HG03354 (cell line): ENCODE data around the gene USP20.
"Not testable (repeated sequence)": the region's sequence is repeated elsewhere in the genome, so short reads cannot be mapped to it uniquely, and the experiment has no call there.

Source experiments
- ATAC-seq: cut with Tn5 transposase; IDR thresholded peaks from one replicate; pipeline ENCODE4 v1.9.1; 2021; ENCODE audit warnings: mild to moderate bottlenecking; ENCODE audit not compliant: unreplicated experiment, poor library complexity, severe bottlenecking

Gene USP20

GRCh38 chr9:129886226-129887174 is 51.2 kb downstream of the USP20 start:
- no peak for ATAC-seq

- ATAC-seq = no peak
Measured at GRCh38 chr9:129887334-129888292, 52.4 kb downstream of the USP20 start.

DNA sequence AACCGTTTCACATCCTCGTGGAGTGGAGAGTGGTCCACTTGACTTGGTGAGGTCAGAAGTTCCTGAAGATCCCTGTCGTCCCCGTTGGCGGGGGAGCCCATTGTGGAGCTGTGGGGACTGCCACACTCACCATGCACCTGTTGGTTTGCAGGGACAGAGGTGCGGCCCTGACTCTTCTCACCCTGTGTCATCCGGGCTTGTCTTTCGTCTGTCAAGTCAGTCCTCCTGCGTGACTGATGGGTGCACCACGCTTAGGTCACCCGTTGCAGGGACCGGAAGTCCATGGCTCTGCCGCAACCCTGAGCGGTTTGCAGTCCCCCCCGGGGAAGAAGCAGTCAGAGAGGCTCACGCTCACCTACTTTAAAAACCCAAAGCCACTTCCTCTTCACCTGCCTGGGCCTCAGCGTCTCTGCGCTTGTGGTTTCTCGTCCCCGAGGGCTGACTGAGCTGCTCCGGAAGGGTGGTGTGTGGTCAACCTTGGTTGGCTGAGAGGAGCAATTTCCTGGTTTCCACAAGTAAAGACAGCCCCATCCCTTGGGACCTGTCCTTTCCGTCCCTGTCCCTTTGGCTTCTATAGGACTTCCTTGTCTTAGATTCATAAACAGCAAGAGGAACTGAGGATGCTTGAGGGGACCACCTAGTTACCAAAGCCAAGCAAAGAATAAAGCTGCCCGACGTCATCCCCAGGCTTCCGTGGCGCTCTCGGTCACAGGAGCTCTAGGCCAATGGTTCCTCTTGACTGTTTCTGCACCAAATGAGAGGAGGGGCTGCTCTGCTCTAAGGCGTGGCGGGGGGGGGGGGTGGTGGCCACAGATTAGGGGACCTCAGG is 53.2 kb downstream of the USP20 start:
- ATAC-seq = peak; percentile 64

GRCh38 chr9:129889122-129889940 is 54.1 kb downstream of the USP20 start:
- no peak for ATAC-seq

DNA sequence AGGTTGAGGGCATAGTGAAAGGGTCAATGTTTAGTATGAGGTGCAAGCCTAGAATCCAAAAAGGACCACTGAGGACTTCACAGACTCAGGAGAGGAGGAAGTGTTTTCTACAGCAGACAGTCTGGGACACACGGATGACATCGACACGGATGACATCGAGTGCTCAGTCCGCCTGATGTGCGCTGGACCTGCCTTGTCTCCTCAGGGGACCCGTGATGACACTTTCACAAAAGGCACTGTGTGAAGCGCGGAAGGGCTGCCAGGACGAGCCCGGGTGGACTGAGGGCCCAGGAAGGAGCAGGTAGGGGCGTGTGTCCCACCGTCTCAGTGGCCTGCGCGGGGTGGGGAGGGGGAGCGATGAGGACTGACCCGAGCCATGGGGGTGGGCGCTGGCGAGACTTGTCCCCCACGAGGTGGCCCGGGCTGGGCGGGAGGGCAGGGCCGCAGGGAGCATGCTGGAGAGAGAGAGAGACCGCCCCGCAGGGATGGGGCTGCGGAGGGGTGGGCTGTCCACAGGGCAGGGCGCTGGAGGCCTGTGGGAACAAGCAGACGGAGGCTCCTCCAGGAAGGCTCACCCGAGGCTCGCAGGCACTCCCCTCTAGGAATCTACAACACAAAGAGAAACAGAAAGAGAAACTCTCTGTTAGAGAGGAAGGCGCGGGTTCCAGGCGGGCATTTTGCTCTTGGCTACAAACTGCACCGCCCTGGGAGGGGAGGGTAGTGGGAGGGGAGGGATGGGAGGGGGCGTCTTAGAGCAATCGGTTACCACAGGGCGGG is 54.9 kb downstream of the USP20 start:
- no peak for ATAC-seq

GRCh38 chr9:129890718-129891299 is 55.6 kb downstream of the USP20 start:
- ATAC-seq = not testable (repeated sequence)

GRCh38 chr9:129891569-129891968 is 56.3 kb downstream of the USP20 start:
- no peak for ATAC-seq

DNA sequence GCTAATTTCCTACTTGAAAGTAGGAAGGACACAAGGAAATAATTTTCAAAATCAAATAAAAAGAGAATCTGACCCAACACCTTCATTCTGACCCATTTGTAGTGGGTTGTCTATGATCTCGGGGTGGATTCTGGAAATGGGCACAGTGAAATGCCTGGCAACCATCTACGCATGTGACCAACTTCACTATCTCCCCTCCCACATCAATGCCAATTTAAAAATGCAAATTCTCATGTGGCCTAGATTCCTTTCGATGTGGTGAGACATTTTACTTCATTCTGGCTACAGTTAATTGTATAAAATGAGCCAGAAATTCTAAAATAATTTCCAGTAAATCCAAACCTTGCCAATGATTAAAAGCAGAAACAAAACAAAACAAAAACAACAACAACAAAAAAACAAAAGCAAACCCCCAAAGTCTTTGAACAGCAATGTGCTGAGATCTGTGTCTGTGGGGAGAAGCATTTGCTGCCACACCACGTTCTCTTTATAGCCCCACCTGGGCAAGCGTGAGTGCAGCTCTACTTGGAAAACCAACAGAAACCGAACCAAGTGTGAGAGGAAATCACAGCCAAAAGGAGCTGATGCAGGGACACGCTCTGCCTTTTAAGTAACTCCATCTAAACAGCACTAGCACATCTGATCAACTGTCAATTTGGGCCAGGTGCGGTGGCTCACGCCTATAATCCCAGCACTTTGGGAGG is 59.0 kb downstream of the USP20 start:
- ATAC-seq = no peak

GRCh38 chr9:129895376-129896268 is 60.4 kb downstream of the USP20 start:
- no peak for ATAC-seq

DNA sequence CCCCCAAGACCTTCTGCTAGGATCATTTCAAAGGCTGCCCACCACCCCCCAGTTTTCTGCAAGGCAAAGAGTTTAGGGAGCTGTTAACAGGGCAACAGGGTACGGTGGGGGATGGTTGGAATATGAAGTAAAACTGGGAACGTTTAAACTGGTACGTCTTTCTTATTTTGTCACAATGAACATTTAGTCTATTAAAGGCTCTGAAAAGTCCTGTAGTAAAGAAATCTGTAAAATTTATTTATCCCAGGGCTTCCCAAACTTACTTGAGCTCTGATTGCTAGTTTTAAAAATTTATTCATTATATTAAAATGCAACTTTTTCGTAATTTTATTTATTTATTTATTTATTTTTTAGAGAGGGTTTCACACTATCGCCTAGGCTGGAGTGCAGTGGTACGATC is 62.0 kb downstream of the USP20 start:
- no peak for ATAC-seq

- no peak for ATAC-seq
Measured at GRCh38 chr9:129898185-129898584, 62.9 kb downstream of the USP20 start.

- ATAC-seq = no peak
Measured at GRCh38 chr9:129899620-129900019, 64.4 kb downstream of the USP20 start.

DNA sequence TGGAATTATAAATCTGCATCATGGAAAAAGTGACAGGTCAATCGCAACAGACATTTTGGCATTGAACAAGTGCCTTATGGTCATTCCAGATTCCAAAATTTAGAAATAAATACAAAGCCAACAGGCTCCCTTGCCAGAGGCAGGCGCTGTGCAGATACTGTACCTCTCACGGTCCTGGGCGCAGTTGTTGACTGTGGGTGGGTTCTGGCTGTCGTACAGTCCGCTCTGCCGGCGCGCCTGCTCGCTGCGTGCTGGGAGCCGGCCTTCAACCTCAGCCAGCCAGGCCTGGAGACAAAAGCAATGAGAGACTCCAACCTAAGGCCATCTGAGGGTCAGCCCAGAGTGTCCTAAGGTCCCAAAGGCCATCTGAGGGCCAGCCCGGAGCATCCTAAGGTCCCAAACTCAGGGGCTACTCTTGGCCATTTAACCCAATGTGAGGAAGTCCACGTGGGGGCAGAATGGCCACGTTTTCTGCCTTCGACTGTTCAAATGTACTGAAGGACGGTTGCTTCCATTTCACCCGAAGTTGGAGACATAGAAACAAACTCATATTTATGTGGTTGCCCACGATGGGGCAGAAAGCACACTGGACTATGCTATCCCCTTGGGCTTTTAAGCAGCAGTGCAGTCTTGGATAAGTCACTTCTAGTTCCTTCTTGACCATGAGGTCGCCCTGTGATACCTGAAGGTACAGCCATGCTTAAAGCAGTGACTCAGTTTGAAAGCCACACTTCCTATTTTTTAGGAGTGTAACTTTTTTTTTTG is 65.2 kb downstream of the USP20 start:
- ATAC-seq = peak; percentile 83

GRCh38 chr9:129901993-129902739 is 66.9 kb downstream of the USP20 start:
- no peak for ATAC-seq

- ATAC-seq = no peak
Measured at GRCh38 chr9:129902740-129903134, 67.5 kb downstream of the USP20 start.
